ENCODE results near the gene VARS1.

The VARS1 gene

GRCh38 chr6:31792761-31793171 is 2.8 kb downstream of the VARS1 start:
- DNase-seq: no peak

GRCh38 chr6:31792090-31792374 is 3.5 kb downstream of the VARS1 start:
- no peak for DNase-seq

GRCh38 chr6:31791324-31792089 is 4.0 kb downstream of the VARS1 start:
- peak; percentile 60 for DNase-seq

- DNase-seq: no peak
Observed at GRCh38 chr6:31785475-31785874, 10.1 kb downstream of the VARS1 start.

GRCh38 chr6:31784098-31784925 is 11.2 kb downstream of the VARS1 start:
- DNase-seq: no peak

- DNase-seq: no peak
Observed at GRCh38 chr6:31782126-31782855, 13.3 kb downstream of the VARS1 start.

GRCh38 chr6:31781244-31782125 is 14.1 kb downstream of the VARS1 start:
- no peak for DNase-seq

GRCh38 chr6:31780507-31781243 is 14.9 kb downstream of the VARS1 start:
- DNase-seq: no peak

- DNase-seq: no peak
Observed at GRCh38 chr6:31779908-31780307, 15.6 kb downstream of the VARS1 start.

- DNase-seq: no peak
Observed at GRCh38 chr6:31778999-31779885, 16.3 kb downstream of the VARS1 start.

- no peak for DNase-seq
Observed at GRCh38 chr6:31778193-31778592, 17.4 kb downstream of the VARS1 start.

GRCh38 chr6:31777667-31778050 is 17.9 kb downstream of the VARS1 start:
- DNase-seq: no peak

- peak; percentile 54 for DNase-seq
Observed at GRCh38 chr6:31776989-31777666, 18.4 kb downstream of the VARS1 start, which contains the start of gene VWA7. VWA7 (minus strand) TSS chr6:31777328; CDS start chr6:31776779, 549 bp downstream.

- DNase-seq: no peak
Observed at GRCh38 chr6:31776485-31776988, 19.0 kb downstream of the VARS1 start.

- DNase-seq: no peak
Observed at GRCh38 chr6:31775633-31776484, 19.7 kb downstream of the VARS1 start.

- no peak for DNase-seq
Observed at GRCh38 chr6:31775184-31775583, 20.4 kb downstream of the VARS1 start.

- peak; percentile 35 for DNase-seq
Observed at GRCh38 chr6:31771992-31772358, 23.6 kb downstream of the VARS1 start.

GRCh38 chr6:31770860-31771259 is 24.7 kb downstream of the VARS1 start:
- DNase-seq: no peak

All from fibroblast of skin of back (primary cell).